Adrenal gland (tissue), 12 donors: Measurements from ENCODE around the gene LIPC. TPM values are rescaled to one million over a fixed set of nuclear protein-coding genes. Genes with fewer than 3 reads are reported as not detected.
"Not testable (repeated sequence)": the region's sequence is repeated elsewhere in the genome, so short reads cannot be mapped to it uniquely, and the experiment has no call there.

Source experiments
- DNase-seq, 7 donors: peaks; one replicate each; pipeline ENCODE4 v3.0.0-alpha.2; 2019 to 2020
- H3K27ac ChIP-seq, 5 donors: fragments of 200-600 bp; sonication (generic) in 4 of 5; 1 replicate in 3 of 5; 2 replicates in 2 of 5; pipeline versions ENCODE4 v1.5.1 to v1.8.0; 2016 to 2020; ENCODE audit warnings: mild to moderate bottlenecking in 1 of 5
- H3K27me3 ChIP-seq: fragments of 200-600 bp; 2 replicates; pipeline ENCODE4 v1.8.0; 2021
- H3K36me3 ChIP-seq, 2 donors: fragments of 200-600 bp; replicated peaks in 1 of 2; 1 replicate in 1 of 2; 2 replicates in 1 of 2; pipeline versions ENCODE4 v1.5.1 to v1.8.0; 2018 to 2022
- H3K4me1 ChIP-seq, 2 donors: fragments of 200-600 bp; replicated peaks in 1 of 2; 1 replicate in 1 of 2; 2 replicates in 1 of 2; pipeline versions ENCODE4 v1.5.1 to v1.8.0; 2018 to 2021
- H3K4me3 ChIP-seq, 4 donors: fragments of 200-600 bp; sonication (generic) in 3 of 4; one replicate each; pipeline ENCODE4 v1.5.1; 2016 to 2018
- H3K9me3 ChIP-seq, 3 donors: fragments of 200-600 bp; sonication (generic) in 1 of 3; replicated peaks in 1 of 3; 1 replicate in 2 of 3; 2 replicates in 1 of 3; pipeline versions ENCODE4 v1.5.1 to v1.8.0; 2016 to 2021
- POLR2A ChIP-seq, 2 donors: fragments of 450-650 bp; IDR thresholded peaks; one replicate each; pipeline ENCODE4 v1.6.1; 2017; ENCODE audit warnings: antibody characterized with exemption in 2 of 2, mild to moderate bottlenecking in 2 of 2, moderate library complexity in 1 of 2
- WGBS, 4 donors: extraction: QIAGEN DNeasy Blood & Tissue Kit in 2 of 4; methylation state at CpG; one replicate each; pipeline versions ENCODE4 v1.1.5 to v1.1.7; 2013 to 2017; 5-methylcytosine and 5-hydroxymethylcytosine counted together
- intact Hi-C, 2 donors: fragments of 100-400 bp; cut with DNase I; formaldehyde crosslinking; loops; one replicate each; pipeline versions ENCODE4 v1.14.1 to v1.15.0; 2022 to 2023
- polyA plus RNA-seq, 3 donors: library from polyadenylated mRNA; stranded (reverse); fragments of 200-250 nt in 2 of 3; fragments of 350-450 nt in 1 of 3; fragmentation: Illumina TruSeq in 1 of 3; extraction: RNeasy Lipid Tissue Mini Kit (QIAGEN cat#74804) in 1 of 3; gene quantifications; one replicate each; pipeline ENCODE4 v1.2.3, GENCODE V29; 2013 to 2014
- total RNA-seq, 9 donors: library from RNA; depleted of rRNA in 4 of 9; stranded (reverse); fragments of >200 nt in 4 of 9; fragments of 120-200 nt in 1 of 9; fragmentation: NEBNext Ultra II Directional in 1 of 9; extraction: Animal tissue kit (Norgen Biotek cat#: 25700) in 1 of 9; gene quantifications; one replicate each; pipeline versions ENCODE4 v1.1.0 to v1.2.4, GENCODE V29; 2013 to 2023
- TF ChIP-seq, protein P1 (sequence below), 6 experiments: fragments of 450-650 bp in 4 of 6; fragments of 200-600 bp in 2 of 6; sonication (generic) in 1 of 6; IDR thresholded peaks; 1 replicate in 5 of 6; 2 replicates in 1 of 6; pipeline versions ENCODE4 v1.5.1 to v1.8.0; 2016 to 2021; ENCODE audit warnings: antibody characterized with exemption in 6 of 6, mild to moderate bottlenecking in 2 of 6, moderate library complexity in 1 of 6
- donor health status: healthy with polysubstance abuse.
- donor health status: Bipolar disorder and iron deficiency.
- donor health status: DM: yes; HTN: yes; CAD: no.
- donor health status: DM: no; HTN: no; CAD: no.
- donor health status: DM: no; HTN: no; CAD: no.
- donor health status: DM: yes; HTN: yes; CAD: no.

LIPC gene
- total and polyA plus RNA-seq, 12 donors, result 0.11 to 1.0 (median 0.24) TPM; not detected in 5

- intact Hi-C loops, result no loop called here
- DNase-seq, result no peak
- H3K36me3 ChIP-seq, result peaks cover 0 to 7% of the 10 kb centered on the region in 2 donors
- no peak for TF ChIP-seq POLR2A (IDR thresholded peaks at IDR 0.05)
- TF ChIP-seq, protein P1, sequence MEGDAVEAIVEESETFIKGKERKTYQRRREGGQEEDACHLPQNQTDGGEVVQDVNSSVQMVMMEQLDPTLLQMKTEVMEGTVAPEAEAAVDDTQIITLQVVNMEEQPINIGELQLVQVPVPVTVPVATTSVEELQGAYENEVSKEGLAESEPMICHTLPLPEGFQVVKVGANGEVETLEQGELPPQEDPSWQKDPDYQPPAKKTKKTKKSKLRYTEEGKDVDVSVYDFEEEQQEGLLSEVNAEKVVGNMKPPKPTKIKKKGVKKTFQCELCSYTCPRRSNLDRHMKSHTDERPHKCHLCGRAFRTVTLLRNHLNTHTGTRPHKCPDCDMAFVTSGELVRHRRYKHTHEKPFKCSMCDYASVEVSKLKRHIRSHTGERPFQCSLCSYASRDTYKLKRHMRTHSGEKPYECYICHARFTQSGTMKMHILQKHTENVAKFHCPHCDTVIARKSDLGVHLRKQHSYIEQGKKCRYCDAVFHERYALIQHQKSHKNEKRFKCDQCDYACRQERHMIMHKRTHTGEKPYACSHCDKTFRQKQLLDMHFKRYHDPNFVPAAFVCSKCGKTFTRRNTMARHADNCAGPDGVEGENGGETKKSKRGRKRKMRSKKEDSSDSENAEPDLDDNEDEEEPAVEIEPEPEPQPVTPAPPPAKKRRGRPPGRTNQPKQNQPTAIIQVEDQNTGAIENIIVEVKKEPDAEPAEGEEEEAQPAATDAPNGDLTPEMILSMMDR (IDR thresholded peaks at IDR 0.05), result no peak
- no peaks in the 10 kb centered on the region for H3K4me1 ChIP-seq
- H3K9me3 ChIP-seq, result no peaks in the 10 kb centered on the region
- H3K27ac ChIP-seq, result no peak overlapping the region
- WGBS, 4 donors, result 93 to 98% (median 97%) methylated on average over 4 of the region's 4 CpGs
- no peaks in the 10 kb centered on the region for H3K27me3 ChIP-seq
- no peak overlapping the region for H3K4me3 ChIP-seq
Measured at GRCh38 chr15:58598829-58599210, 167.0 kb downstream of the LIPC start.

DNA sequence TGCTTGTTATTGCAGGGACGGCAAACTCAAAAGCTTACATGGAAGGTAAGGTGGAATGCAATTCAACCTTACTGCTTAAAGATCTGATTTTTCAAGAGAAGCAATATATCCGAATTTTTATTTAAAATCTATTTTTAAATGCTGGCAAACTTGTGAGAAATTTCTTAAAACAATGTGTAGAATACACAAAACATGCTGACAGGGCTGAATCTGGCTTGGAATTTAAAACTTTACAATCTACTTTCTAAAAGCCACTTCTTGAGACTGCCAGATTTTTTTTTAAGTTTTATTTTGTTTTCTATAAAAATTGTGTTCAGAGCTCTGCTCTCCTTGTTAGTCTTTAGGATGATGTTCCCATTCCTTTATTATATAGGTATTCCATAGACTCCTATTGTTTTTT lies 171.0 kb downstream of the LIPC start:
- TF ChIP-seq, protein P1 (IDR thresholded peaks at IDR 0.05), result no peak
- no peak for TF ChIP-seq POLR2A (IDR thresholded peaks at IDR 0.05)
- Histone ChIP-seq H3K4me3 (no peak overlapping the region), H3K9me3 (no peaks in the 10 kb centered on the region), H3K27me3 (no peaks in the 10 kb centered on the region), H3K4me1 (no peaks in the 10 kb centered on the region), H3K27ac (no peak overlapping the region), H3K36me3 (no peaks in the 10 kb centered on the region)
- WGBS, 4 donors, result 74 to 79% (median 76%) methylated on average over 2 of the region's 2 CpGs
- DNase-seq, result no peak
- intact Hi-C loops, result no loop called here

DNA sequence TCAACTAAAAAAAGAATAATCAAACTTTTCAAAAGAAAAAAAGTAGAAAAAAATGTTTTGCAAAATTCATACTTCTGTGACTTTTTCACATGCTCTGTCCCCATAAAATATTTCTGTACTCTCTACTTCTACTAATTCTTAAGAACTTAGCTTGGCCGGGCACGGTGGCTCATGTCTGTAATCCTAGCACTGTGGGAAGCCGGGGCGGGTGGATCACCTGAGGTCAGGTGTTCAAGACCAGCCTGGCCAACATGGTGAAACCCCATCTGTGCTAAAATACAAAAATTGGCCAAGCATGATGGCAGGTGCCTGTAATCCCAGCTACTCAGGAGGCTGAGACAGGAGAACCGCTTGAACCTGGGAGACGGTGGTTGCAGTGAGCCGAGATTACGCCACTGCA lies 172.1 kb downstream of the LIPC start:
- H3K4me1 ChIP-seq, H3K4me3 ChIP-seq, H3K27me3 ChIP-seq, H3K27ac ChIP-seq, intact Hi-C loops, H3K36me3 ChIP-seq, H3K9me3 ChIP-seq, DNase-seq: not testable (repeated sequence)
- WGBS, 4 donors, result 98 to 100% (median 99%) methylated on average over 8 of the region's 8 CpGs

DNA sequence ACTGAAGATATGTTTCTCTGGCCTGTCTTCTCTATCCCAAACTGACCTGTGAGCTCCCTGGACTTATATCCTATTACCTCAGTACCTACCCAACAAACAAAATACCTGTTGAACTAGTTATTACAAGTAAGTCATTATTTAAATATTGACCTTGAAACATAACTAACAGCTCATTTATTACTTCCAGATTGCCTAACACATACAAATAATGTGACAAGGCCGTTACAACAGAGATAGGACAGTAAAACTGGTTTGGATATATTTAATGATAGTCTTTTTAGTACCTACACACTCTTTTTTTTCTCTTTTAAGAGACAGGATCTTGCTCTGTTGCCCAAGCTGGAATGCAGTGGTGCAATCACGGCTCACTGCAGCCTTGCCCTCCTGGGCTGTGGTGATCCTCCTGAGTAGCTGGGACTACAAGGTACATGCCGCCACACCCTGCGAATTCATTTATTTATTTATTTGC lies 172.7 kb downstream of the LIPC start:
- no peaks in the 10 kb centered on the region for H3K4me1 ChIP-seq
- H3K27me3 ChIP-seq, result no peaks in the 10 kb centered on the region
- DNase-seq, result no peak
- no peak for TF ChIP-seq POLR2A (IDR thresholded peaks at IDR 0.05)
- TF ChIP-seq, protein P1 (IDR thresholded peaks at IDR 0.05), result no peak
- WGBS, 4 donors, result 90 to 99% (median 97%) methylated on average over 4 of the region's 4 CpGs
- no peak overlapping the region for H3K27ac ChIP-seq
- intact Hi-C loops, result no loop called here
- no peaks in the 10 kb centered on the region for H3K9me3 ChIP-seq
- no peaks in the 10 kb centered on the region for H3K36me3 ChIP-seq
- no peak overlapping the region for H3K4me3 ChIP-seq

GRCh38 chr15:58605931-58606530 lies 174.2 kb downstream of the LIPC start:
- DNase-seq, result no peak
- Histone ChIP-seq H3K36me3 (peaks cover 0 to 3% of the 10 kb centered on the region in 2 donors), H3K27me3 (no peaks in the 10 kb centered on the region), H3K9me3 (no peaks in the 10 kb centered on the region), H3K4me1 (no peaks in the 10 kb centered on the region), H3K27ac (no peak overlapping the region), H3K4me3 (no peak overlapping the region)
- intact Hi-C loops, result no loop called here
- no peak for TF ChIP-seq POLR2A (IDR thresholded peaks at IDR 0.05)
- TF ChIP-seq, protein P1 (IDR thresholded peaks at IDR 0.05), result no peak
- 90 to 96% (median 94%) methylated on average over 3 of the region's 3 CpGs for WGBS, 4 donors
